GM18861 (cell line): ENCODE data around the gene STPG2.

Experiments used
- ATAC-seq: cut with Tn5 transposase; IDR thresholded peaks from one replicate; pipeline ENCODE4 v1.9.1; 2021; ENCODE audit not compliant: unreplicated experiment

The STPG2 gene

DNA sequence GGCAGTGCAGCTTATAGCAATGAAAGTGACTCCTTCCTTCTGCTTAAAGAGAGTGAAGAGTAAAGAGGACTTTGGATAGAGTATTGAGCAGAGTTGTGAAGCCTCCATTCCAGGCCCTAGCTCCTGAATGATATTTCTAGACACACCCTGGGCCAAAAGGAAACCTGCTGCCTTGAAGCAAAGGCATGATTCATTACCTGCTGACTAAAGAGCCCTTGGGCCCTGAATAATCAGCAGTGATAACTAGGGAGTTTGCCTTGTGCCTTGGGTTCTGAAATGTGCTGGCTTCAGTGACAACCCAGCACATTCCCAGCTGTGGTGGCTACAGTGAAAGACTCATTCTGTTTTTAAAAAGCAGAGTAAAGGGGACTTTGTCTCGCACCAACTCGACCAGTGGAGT, 49.2 kb downstream of the STPG2 start:
- ATAC-seq = no peak

GRCh38 chr4:98093662-98094061, 49.6 kb downstream of the STPG2 start:
- no peak for ATAC-seq

DNA sequence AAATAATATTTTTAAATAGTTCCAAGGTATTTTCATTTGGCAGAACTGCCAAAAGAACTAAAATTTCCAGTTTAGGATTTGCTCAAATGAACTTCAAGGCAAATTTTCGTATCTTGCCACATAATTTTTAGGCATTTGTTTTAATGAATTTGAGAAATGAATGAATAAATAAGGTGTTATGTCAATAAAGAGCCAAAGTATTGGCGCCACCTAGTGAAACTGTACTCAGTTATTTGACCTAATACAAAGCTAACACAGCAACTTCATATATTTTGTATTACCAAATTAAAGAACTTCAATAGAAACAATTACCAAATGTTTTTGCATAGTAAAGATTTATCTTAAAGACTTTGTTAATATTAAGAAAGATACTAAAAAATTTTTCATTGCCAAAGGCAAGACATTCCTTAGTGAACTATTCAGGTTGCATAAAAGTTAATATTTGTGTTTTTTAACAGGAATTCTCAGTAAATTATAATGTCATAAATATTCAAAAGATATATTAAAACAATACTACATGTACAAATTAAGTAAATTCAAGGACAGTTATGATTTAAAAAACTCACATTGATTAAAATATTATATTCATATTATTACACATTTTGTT, 50.3 kb downstream of the STPG2 start:
- no peak for ATAC-seq

GRCh38 chr4:98081936-98082335, 61.3 kb downstream of the STPG2 start:
- ATAC-seq = no peak

- no peak for ATAC-seq
These were observed 74.8 kb downstream of the STPG2 start for GRCh38 chr4:98068495-98068894.

DNA sequence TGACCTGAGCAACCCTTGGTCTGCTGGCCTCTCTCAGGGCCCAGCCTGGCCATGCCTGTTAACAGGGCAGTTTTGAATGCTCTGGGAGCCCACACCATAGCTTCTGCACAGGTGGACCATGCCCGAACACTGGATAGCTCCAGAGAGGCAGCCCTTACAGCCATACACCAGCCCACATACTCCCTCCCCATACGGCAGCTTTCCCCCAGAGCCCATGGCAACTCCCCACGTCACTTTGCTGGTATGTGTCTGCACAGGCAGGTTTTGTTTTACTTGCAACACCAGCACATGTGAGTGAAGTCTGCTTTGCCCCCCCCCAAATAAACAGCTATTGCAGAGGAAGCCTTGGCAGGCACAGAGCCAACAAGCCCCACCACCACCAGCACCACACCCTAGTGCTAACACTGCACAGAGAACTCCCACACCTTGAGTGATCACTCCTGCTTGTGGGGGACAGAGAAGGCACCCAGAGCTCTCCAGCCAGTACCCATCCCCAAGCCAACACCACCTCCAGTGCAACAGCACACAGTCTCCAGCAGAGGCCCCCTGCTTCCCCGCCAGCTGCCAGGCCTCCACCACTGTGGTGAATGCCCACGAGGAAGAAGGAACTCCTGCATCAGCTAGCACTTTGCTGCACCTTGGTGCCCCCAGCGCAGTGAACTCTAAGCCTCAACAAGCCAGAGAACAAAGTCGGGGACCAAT, 87.3 kb downstream of the STPG2 start:
- no peak for ATAC-seq

- no peak for ATAC-seq
These were observed 96.6 kb downstream of the STPG2 start for GRCh38 chr4:98046665-98047064.

DNA sequence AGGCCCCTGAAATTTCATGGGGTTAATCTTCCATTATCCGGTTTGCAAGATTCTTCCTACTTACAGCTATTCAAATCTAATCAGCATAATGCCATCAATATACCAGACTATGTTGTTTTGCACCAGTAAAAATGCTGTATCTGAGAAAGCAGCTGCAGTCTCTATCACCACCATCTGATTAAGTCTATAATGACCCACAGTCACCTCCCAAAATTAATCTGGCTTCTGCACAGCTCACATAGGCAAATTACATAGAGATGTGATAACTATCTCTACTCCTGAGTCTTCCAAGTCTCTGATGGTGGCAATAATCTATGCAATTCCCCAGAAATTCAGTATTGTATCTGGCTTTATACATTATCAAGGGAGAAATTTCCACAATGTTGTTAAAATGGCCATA, 113.2 kb downstream of the STPG2 start:
- ATAC-seq = no peak

DNA sequence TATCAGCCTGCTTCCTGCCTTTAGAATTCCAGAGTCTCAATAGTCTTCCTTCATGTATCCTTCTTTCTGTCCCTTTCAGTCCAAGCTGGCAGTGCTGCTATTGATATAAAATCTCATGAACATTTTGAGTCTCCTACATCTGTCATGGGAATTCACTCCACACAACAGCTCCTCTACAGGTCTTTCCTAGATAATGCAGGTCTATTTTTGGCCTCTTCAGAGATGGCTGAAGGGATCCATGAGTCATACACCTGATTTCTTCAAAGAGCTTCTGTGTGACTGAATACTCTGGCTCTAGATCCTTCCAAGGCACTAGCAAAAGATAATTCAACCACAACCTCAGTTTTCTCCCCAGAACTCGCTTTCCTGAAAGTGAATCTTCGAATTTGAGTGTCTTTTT, 115.4 kb downstream of the STPG2 start:
- ATAC-seq = no peak

DNA sequence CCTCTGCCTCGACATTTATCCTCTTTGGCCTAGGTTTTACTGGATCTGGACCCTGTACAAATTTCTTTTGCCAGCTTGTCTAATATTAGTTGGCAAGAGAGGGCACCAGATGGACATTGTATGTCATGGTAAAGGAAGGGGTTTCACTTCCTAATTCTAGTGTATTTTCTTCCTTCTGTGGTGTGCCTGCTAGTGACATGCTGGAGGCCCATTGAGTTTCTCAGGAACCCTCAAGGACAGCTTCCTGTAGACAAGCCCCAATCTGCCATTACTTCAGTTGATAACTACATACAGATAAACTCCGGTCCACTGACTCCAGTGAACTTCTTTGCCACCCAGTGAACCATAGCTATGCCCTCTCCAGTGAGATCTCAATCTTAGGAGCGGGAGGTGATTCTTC, 116.9 kb downstream of the STPG2 start:
- ATAC-seq = no peak

DNA sequence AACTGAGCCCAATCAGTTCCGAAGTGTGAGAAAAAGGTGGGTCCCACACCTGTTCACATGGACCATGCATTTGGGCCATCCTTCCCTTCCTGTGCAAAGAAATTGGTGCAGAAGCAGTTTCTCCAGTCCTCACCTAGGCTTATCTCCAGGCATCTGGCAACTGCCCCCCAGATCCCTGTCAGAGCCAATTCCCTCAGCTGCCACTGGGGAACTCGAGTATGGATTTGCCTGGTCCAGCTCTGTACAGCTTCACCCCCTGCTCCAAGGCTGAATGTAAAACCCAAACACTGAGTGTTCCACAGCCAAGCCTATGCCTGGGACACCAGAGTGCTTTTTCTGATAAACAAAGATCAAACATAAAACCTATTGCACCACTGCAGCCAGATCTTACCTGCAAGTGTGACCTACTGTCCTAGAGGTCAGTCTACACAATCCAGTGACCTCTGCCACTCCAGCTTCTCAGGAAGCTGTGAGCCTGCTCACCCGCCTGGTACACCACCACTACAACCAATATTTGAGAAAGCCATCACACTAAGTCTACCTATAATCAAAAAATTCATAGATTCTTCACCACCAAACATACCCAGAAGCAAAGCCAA, 136.4 kb downstream of the STPG2 start:
- ATAC-seq = no peak

GRCh38 chr4:98006060-98006459, 137.2 kb downstream of the STPG2 start:
- no peak for ATAC-seq

DNA sequence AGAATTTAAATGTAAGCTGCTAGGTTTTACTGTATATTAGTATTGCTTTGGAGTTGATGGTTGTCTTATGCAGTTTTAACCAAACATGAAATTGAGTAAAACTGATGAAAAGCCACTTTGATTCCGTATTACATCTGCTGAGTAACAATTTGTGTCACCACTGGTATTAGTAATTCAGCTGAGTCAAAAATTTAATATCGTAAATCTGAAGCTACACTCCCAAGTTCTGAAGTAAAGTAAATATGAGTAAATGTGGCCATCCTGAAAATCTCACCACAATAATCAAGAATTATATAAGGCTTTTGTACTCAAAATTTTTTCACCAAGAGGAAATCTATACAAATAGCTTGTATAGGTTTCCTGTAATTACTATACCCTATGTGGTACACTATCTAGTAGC, 142.3 kb downstream of the STPG2 start:
- ATAC-seq = no peak

DNA sequence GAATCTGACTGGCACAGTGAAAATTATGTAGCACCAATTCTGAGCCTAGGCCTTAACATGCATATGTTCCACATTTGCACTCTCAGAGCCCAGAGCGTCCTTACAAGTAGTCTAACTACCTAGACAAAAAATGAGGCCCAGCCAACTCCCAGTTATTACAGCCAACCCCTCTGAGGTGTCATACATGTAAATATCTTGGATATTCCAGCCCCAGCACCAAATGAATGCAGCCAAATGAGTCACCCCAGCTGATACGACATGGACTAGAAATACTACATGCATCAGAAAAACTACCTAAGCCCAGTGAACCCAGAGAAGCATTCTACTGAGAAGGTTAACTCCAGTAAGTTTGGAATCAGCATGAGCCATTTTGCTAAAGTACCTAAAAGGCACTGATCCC, 145.1 kb downstream of the STPG2 start:
- ATAC-seq = no peak

GRCh38 chr4:97994765-97995465, 148.4 kb downstream of the STPG2 start:
- ATAC-seq = no peak

DNA sequence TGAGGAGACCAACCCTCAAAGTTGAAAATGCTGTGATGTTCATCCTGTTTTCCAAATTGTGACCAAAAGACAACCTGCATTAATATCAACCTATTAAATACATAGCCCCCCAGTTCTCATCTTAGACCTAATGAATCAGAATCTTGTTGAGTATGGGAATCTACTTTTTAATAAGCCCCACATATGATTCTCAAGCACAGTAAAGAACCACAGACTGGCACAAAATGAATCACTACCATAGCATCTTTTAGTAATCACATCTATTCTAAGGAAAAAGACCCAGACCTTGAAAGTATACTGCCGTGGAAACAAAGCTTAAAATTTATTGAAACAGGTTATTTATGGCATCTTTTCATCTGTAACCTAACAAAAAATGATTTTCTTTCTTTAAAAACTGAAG, 152.9 kb downstream of the STPG2 start:
- no peak for ATAC-seq

GRCh38 chr4:97987019-97987648, 156.1 kb downstream of the STPG2 start:
- ATAC-seq = no peak

DNA sequence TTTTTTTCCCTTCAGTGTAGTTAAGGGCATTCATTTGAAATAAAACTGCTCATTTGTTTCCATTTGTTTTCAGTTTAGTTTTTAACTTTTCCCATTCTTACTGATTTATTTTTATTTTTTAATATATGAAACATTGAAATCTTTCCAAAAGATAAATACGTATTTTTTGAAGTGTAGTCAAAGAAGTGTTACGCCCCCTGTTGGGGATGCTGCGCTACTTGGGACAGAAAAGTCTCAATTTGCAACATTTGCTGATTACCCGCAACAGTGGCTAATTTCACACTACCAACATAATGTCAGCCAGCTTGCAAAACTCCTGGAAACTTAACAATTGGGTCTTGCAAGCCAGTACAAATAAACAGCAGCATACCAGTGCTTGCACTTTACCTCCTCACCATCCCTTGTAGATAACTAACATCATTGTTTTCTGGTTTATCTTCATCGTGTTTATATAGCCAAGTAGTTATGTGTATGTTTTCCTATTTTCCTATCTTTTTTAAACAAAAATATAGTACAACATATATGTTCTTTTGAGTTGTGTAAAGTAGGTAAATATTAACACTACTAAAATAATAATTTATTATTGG, 158.6 kb downstream of the STPG2 start:
- no peak for ATAC-seq

DNA sequence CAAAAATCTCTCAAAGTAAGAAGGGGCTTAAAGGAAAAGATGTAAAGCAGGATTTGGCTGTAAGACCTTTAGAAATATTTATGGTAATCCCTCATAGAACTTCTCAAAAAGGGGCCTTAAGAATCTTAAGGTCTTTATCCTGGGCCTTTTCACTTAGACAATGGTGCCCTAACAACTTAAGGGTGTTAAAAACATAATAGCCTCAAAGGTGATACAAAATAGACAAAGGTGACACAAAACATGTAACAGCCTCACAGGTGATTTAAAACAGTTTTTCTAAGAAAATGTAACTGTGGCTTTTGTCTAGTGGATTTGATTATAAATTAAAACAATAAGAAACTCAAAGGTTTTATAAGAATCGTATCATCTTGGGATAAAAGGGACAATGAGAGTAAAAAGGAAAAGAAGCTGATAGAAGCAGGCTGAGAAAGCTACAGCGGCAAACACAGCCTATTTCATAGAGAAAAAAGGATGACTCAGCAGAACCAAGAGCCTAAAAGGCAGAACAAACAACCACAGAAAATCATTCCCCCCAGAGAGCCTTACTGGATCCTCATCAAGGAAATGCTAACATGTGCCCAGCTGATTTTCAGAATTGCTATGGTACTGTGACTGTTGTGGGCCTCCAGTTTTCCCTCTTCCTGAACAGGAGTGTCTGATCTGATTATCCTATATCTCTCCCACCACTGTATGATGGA, 164.3 kb downstream of the STPG2 start:
- no peak for ATAC-seq

- no peak for ATAC-seq
These were observed 189.9 kb downstream of the STPG2 start for GRCh38 chr4:97953171-97953941.
